OCI-LY3 (cell line): ENCODE results near the gene GPR162.

ENCODE experiments used
- EZH2phosphoT487 ChIP-seq: fragments of 200-600 bp; shearing (Covaris generic); IDR thresholded peaks from 2 replicates; pipeline ENCODE4 v1.6.1; 2018; ENCODE audit warnings: antibody characterized with exemption, mixed run types, low read depth
- TF ChIP-seq, protein P1 (sequence below): fragments of 200-600, 300-600 bp; sonication (generic); IDR thresholded peaks from 2 replicates; pipeline ENCODE4 v1.5.1; 2014; ENCODE audit warnings: antibody characterized with exemption, low read length, low read depth

DNA sequence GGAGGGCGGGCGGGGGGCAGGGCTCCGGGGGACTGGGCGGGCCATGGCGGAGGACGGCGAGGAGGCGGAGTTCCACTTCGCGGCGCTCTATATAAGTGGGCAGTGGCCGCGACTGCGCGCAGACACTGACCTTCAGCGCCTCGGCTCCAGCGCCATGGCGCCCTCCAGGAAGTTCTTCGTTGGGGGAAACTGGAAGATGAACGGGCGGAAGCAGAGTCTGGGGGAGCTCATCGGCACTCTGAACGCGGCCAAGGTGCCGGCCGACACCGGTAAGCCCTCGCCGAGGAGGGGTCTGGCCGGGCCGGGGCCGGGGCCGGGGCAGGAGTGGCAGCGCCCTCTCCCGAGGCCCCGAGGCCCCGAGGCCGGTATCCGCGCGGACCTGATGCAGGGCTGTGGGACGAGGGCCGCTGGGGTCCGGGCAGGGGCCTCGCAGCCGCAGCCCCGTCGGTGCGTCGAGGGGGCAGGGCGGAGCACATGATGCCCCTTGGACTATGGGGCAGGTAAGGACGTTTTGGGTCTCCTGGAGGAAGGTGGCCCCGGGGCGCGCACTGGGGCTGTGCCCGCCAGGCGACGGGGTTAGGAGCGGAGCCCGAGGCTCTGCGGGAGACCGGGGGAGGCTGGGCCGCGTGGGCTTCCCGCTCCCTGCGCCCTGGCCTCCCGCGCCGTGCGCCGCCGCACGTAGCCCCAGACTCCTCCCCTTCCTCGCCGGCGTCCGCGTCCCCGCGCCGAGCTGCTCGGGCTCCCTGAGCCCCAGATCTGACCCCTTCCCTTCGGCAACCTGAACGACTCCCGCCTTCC, 46.0 kb downstream of the GPR162 start, which contains the start of gene TPI1:
- TF ChIP-seq, protein P1, sequence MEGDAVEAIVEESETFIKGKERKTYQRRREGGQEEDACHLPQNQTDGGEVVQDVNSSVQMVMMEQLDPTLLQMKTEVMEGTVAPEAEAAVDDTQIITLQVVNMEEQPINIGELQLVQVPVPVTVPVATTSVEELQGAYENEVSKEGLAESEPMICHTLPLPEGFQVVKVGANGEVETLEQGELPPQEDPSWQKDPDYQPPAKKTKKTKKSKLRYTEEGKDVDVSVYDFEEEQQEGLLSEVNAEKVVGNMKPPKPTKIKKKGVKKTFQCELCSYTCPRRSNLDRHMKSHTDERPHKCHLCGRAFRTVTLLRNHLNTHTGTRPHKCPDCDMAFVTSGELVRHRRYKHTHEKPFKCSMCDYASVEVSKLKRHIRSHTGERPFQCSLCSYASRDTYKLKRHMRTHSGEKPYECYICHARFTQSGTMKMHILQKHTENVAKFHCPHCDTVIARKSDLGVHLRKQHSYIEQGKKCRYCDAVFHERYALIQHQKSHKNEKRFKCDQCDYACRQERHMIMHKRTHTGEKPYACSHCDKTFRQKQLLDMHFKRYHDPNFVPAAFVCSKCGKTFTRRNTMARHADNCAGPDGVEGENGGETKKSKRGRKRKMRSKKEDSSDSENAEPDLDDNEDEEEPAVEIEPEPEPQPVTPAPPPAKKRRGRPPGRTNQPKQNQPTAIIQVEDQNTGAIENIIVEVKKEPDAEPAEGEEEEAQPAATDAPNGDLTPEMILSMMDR: no peak
- TF ChIP-seq EZH2phosphoT487: no peak
